Measurements from ENCODE around the gene IL32. TPM values are rescaled to one million over a fixed set of nuclear protein-coding genes. Genes with fewer than 3 reads are reported as not detected.

The IL32 gene
- total and polyA plus RNA-seq, 2 experiments from 2014 or later = 2.3 to 6.1 TPM

DNA sequence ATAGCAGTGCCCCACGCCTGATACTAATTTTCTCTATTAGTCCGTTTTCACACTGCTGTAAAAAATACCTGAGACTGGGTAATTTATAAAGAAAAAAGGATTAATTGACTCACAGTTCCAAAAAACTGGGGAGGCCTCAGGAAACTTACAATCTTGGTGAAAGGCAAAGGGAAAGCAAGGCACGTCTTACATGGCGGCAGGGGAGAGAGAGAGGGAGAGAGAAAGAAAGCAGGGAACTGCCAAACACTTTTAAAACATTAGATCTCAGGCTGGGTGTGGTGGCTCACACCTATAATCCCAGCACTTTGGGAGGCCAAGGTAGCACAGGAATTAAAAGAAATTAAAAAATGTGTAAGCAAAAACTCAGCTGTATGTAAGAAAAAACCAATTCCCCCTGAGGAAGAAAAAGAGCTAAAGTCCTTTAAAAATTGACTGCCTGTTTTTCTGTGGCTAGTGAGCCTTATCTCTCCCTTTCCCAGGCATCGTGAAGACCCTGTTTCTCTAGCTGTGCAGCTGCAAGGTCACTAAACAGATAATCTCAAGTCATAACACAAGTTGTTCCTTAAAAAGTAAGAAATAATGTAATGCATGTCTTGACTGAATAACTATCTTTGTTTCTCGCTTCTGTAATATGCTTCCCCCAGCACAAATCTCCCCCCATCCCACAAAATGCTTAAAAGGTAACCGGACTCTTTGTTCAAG, 19.7 kb downstream of the IL32 start:
- Histone ChIP-seq H3K9me2 (ENCODE audit: insufficient read depth) (no peaks in the 10 kb centered on the region), H2AFZ (no peak overlapping the region), H3K27ac (ENCODE audit: low read depth) (peak overlapping the region; percentile 63), H3K4me2 (no peak overlapping the region), H3K36me3 (ENCODE audit: insufficient read depth) (peaks cover 8% of the 10 kb centered on the region), H3F3A (replicated peaks; ENCODE audit: low read depth) (peaks cover 29% of the 10 kb centered on the region), H3K4me1 (ENCODE audit: insufficient read depth) (peaks cover 7% of the 10 kb centered on the region), H4K20me1 (replicated peaks; ENCODE audit: insufficient read depth) (peaks cover 18% of the 10 kb centered on the region), H3K79me2 (replicated peaks; ENCODE audit: insufficient read depth) (0 out of 2 replicates have a peak, but pooled peaks cover 8% of the 10 kb centered on the region), H3K4me3 (no peak overlapping the region), H3K27me3 (ENCODE audit: insufficient read depth) (no peaks in the 10 kb centered on the region)
- Mint-ChIP-seq H3K27me3 (ENCODE audit: insufficient read depth, low read depth, poor library complexity) (peaks cover 25% of the 10 kb centered on the region), H3K9me3 (no peaks in the 10 kb centered on the region), H3K4me3 (no peak overlapping the region; the same call in 2 of the 3 replicates), H3K4me1 (peaks cover 31% of the 10 kb centered on the region), H3K36me3 (ENCODE audit: low read depth) (peaks cover 67% of the 10 kb centered on the region), H3K27ac (peak overlapping the region; percentile 52; the same call in 1 of the 2 replicates)
- TF ChIP-seq ZNF331 (CRISPR knock-in tag; IDR thresholded peaks at IDR 0.05; ENCODE audit: low read depth) = no peak
- TF ChIP-seq, protein P1, sequence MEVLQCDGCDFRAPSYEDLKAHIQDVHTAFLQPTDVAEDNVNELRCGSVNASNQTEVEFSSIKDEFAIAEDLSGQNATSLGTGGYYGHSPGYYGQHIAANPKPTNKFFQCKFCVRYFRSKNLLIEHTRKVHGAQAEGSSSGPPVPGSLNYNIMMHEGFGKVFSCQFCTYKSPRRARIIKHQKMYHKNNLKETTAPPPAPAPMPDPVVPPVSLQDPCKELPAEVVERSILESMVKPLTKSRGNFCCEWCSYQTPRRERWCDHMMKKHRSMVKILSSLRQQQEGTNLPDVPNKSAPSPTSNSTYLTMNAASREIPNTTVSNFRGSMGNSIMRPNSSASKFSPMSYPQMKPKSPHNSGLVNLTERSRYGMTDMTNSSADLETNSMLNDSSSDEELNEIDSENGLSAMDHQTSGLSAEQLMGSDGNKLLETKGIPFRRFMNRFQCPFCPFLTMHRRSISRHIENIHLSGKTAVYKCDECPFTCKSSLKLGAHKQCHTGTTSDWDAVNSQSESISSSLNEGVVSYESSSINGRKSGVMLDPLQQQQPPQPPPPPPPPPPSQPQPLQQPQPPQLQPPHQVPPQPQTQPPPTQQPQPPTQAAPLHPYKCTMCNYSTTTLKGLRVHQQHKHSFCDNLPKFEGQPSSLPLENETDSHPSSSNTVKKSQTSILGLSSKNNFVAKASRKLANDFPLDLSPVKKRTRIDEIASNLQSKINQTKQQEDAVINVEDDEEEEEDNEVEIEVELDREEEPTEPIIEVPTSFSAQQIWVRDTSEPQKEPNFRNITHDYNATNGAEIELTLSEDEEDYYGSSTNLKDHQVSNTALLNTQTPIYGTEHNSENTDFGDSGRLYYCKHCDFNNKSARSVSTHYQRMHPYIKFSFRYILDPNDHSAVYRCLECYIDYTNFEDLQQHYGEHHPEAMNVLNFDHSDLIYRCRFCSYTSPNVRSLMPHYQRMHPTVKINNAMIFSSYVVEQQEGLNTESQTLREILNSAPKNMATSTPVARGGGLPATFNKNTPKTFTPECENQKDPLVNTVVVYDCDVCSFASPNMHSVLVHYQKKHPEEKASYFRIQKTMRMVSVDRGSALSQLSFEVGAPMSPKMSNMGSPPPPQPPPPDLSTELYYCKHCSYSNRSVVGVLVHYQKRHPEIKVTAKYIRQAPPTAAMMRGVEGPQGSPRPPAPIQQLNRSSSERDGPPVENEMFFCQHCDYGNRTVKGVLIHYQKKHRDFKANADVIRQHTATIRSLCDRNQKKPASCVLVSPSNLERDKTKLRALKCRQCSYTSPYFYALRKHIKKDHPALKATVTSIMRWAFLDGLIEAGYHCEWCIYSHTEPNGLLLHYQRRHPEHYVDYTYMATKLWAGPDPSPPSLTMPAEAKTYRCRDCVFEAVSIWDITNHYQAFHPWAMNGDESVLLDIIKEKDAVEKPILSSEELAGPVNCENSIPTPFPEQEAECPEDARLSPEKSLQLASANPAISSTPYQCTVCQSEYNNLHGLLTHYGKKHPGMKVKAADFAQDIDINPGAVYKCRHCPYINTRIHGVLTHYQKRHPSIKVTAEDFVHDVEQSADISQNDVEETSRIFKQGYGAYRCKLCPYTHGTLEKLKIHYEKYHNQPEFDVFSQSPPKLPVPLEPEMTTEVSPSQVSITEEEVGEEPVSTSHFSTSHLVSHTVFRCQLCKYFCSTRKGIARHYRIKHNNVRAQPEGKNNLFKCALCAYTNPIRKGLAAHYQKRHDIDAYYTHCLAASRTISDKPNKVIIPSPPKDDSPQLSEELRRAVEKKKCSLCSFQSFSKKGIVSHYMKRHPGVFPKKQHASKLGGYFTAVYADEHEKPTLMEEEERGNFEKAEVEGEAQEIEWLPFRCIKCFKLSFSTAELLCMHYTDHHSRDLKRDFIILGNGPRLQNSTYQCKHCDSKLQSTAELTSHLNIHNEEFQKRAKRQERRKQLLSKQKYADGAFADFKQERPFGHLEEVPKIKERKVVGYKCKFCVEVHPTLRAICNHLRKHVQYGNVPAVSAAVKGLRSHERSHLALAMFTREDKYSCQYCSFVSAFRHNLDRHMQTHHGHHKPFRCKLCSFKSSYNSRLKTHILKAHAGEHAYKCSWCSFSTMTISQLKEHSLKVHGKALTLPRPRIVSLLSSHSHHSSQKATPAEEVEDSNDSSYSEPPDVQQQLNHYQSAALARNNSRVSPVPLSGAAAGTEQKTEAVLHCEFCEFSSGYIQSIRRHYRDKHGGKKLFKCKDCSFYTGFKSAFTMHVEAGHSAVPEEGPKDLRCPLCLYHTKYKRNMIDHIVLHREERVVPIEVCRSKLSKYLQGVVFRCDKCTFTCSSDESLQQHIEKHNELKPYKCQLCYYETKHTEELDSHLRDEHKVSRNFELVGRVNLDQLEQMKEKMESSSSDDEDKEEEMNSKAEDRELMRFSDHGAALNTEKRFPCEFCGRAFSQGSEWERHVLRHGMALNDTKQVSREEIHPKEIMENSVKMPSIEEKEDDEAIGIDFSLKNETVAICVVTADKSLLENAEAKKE (CRISPR knock-in tag; IDR thresholded peaks at IDR 0.05) = no peak
- TF ChIP-seq POLR2AphosphoS5 (IDR thresholded peaks at IDR 0.05; ENCODE audit: low read depth) = no peak
- no peak for TF ChIP-seq JUNB (IDR thresholded peaks at IDR 0.05; ENCODE audit: unreplicated experiment)
- TF ChIP-seq EZH2phosphoT487 (IDR thresholded peaks at IDR 0.05; ENCODE audit: unreplicated experiment) = no peak
- no peak for TF ChIP-seq EZH2 (IDR thresholded peaks at IDR 0.05; ENCODE audit: low read depth, unreplicated experiment)
- no peak for TF ChIP-seq STAT1 (IDR thresholded peaks at IDR 0.05; ENCODE audit: unreplicated experiment)
- TF ChIP-seq ZNF114 (CRISPR knock-in tag; IDR thresholded peaks at IDR 0.05) = no peak
- TF ChIP-seq NANOG (IDR thresholded peaks at IDR 0.05; ENCODE audit: borderline replicate concordance) = no peak
- TF ChIP-seq CREB1 (CRISPR knock-in tag; IDR thresholded peaks at IDR 0.05; ENCODE audit: low read depth) = no peak
- TF ChIP-seq CTCF (conservative IDR thresholded peaks at IDR 0.05; ENCODE audit: low read depth in 2 of 2) = no peak
- TF ChIP-seq, protein P2, sequence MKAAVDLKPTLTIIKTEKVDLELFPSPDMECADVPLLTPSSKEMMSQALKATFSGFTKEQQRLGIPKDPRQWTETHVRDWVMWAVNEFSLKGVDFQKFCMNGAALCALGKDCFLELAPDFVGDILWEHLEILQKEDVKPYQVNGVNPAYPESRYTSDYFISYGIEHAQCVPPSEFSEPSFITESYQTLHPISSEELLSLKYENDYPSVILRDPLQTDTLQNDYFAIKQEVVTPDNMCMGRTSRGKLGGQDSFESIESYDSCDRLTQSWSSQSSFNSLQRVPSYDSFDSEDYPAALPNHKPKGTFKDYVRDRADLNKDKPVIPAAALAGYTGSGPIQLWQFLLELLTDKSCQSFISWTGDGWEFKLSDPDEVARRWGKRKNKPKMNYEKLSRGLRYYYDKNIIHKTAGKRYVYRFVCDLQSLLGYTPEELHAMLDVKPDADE (IDR thresholded peaks at IDR 0.05) = no peak
- TF ChIP-seq REST (IDR thresholded peaks at IDR 0.05; ENCODE audit: unreplicated experiment) = no peak
- DNase-seq (ENCODE audit: low spot score) = no peak
- ATAC-seq = no peak

Measured in GM23338 (cell line).